ENCODE results near the gene FRMD7.

The FRMD7 gene

GRCh38 chrX:132031867-132032266, 96.0 kb downstream of the FRMD7 start:
- no peak for DNase-seq (ENCODE audit: low spot score)

DNA sequence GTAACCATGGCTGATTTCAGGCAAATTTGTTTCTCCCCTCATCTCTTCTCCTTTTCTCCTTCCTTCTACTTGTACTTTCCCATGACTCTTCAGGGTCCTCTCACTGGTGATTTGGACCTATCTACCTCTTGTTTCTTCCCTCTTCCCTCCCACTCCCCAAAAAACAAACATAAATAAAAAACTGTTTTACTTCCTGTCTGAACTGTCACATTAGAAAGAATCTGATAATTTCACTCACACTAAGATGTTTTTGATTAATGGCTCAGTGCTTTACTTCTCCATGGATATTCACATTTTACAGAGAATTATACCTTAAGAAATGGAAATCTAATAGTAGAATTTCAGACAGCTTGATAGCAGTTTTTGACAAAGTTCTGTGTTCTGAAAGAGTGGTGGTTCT, 97.6 kb downstream of the FRMD7 start:
- no peak for DNase-seq (ENCODE audit: low spot score)

Measured in LoVo (cell line).